H1 (cell line): ENCODE results near the gene HSPA1B. TPM values are rescaled to one million over a fixed set of nuclear protein-coding genes. Genes with fewer than 3 reads are reported as not detected.

Experiments used
- CTCF ChIA-PET: fragments of 300-600 bp; sonication (Branson Sonifier 250); formaldehyde crosslinking; loops from one replicate; lab custom pipeline; 2021; ENCODE audit not compliant: partially characterized antibody; lab: Charles Lee
- POLR2A ChIA-PET: fragments of 300-600 bp; sonication (Branson Sonifier 250); formaldehyde crosslinking; loops from one replicate; lab custom pipeline; 2021; ENCODE audit warnings: inconsistent platforms; ENCODE audit not compliant: partially characterized antibody; lab: Charles Lee
- DNase-seq, 2 experiments: peaks; one replicate each; pipeline versions ENCODE4 v3.0.0 to v3.0.0-alpha.2; 2010 to 2022; ENCODE audit warnings: low spot score in 2 of 2, low read depth in 1 of 2, mixed read lengths in 1 of 2
- FAIRE-seq: peaks from 2 replicates; lab custom pipeline; 2011; peaks lifted over from hg19 to GRCh38; lab: Jason Lieb, UNC
- H2AFZ ChIP-seq: 2 replicates; pipeline ENCODE4 v1.8.1; 2012; ENCODE audit warnings: low read length, inconsistent platforms
- H2AK5ac ChIP-seq: 2 replicates; pipeline ENCODE4 v1.6.1; 2013; ENCODE audit warnings: low read depth, low read length
- H2BK120ac ChIP-seq: replicated peaks from 2 replicates; pipeline ENCODE3; 2013; ENCODE audit warnings: low read depth, low read length, inconsistent platforms
- H2BK12ac ChIP-seq: 2 replicates; pipeline ENCODE4 v1.6.1; 2013; ENCODE audit warnings: low read depth, low read length
- H2BK15ac ChIP-seq: 2 replicates; pipeline ENCODE4 v1.6.1; 2013; ENCODE audit warnings: low read length
- H2BK20ac ChIP-seq: 2 replicates; pipeline ENCODE4 v1.6.1; 2013; ENCODE audit warnings: low read length
- H2BK5ac ChIP-seq: 2 replicates; pipeline ENCODE4 v1.6.1; 2013; ENCODE audit warnings: low read depth, low read length
- H3K14ac ChIP-seq: 2 replicates; pipeline ENCODE4 v1.6.1; 2013; ENCODE audit warnings: inconsistent platforms; ENCODE audit not compliant: insufficient read length
- H3K18ac ChIP-seq: 2 replicates; pipeline ENCODE4 v1.6.1; 2013; ENCODE audit warnings: low read length; ENCODE audit errors: extremely low read depth
- H3K23ac ChIP-seq: 2 replicates; pipeline ENCODE4 v1.6.1; 2013; ENCODE audit warnings: inconsistent platforms; ENCODE audit not compliant: insufficient read length
- H3K23me2 ChIP-seq: 2 replicates; pipeline ENCODE4 v1.6.1; 2013; ENCODE audit warnings: low read depth, low read length
- H3K27ac ChIP-seq: 2 replicates; pipeline ENCODE4 v1.6.1; 2011; ENCODE audit warnings: low read depth, low read length, inconsistent platforms
- H3K27me3 ChIP-seq, 4 experiments: replicated peaks in 1 of 4; 1 replicate in 1 of 4; 2 replicates in 3 of 4; pipeline versions ENCODE4 v1.6.1 to v1.8.1; 2011 to 2013; ENCODE audit warnings: low read length in 3 of 4, mild to moderate bottlenecking in 3 of 4, inconsistent platforms in 2 of 4, mixed read lengths in 2 of 4, moderate library complexity in 1 of 4; ENCODE audit not compliant: control insufficient read depth in 3 of 4, insufficient read depth in 3 of 4; ENCODE audit errors: extremely low read depth in 1 of 4
- H3K36me3 ChIP-seq, 4 experiments: 2 replicates each; pipeline versions ENCODE4 v1.6.1 to v1.8.1; 2011 to 2013; ENCODE audit warnings: mild to moderate bottlenecking in 4 of 4, low read length in 3 of 4, moderate library complexity in 2 of 4, control low read depth in 1 of 4, inconsistent platforms in 1 of 4; ENCODE audit not compliant: insufficient read depth in 4 of 4, control insufficient read depth in 2 of 4
- H3K4ac ChIP-seq: replicated peaks from 2 replicates; pipeline ENCODE3; 2013; ENCODE audit warnings: low read length, low read depth, mixed read lengths, inconsistent platforms; ENCODE audit not compliant: insufficient read length
- H3K4me1 ChIP-seq, 4 experiments: replicated peaks in 1 of 4; 1 replicate in 1 of 4; 2 replicates in 3 of 4; pipeline versions ENCODE4 v1.6.1 to v1.8.1; 2011 to 2013; ENCODE audit warnings: low read length in 3 of 4, inconsistent platforms in 2 of 4, mixed read lengths in 1 of 4; ENCODE audit not compliant: insufficient read depth in 4 of 4, control insufficient read depth in 3 of 4
- H3K4me2 ChIP-seq, 2 experiments: 2 replicates each; pipeline versions ENCODE4 v1.6.1 to v1.8.1; 2011 to 2013; ENCODE audit warnings: low read depth in 2 of 2, low read length in 2 of 2, control low read depth in 1 of 2, inconsistent platforms in 1 of 2, mild to moderate bottlenecking in 1 of 2; ENCODE audit not compliant: insufficient read depth in 1 of 2
- H3K4me3 ChIP-seq, 4 experiments: fragments of 200-600, 300-600 bp in 1 of 4; sonication (generic), shearing (Covaris generic), sonication (Bioruptor Twin) in 1 of 4; 2 replicates each; pipeline versions ENCODE4 v1.5.1 to v1.8.1; 2011 to 2016; ENCODE audit warnings: low read length in 4 of 4, low read depth in 3 of 4, control low read depth in 2 of 4, inconsistent platforms in 2 of 4, mild to moderate bottlenecking in 2 of 4, mixed read lengths in 1 of 4, moderate library complexity in 1 of 4; ENCODE audit not compliant: insufficient read depth in 2 of 4; ENCODE audit errors: extremely low read depth in 1 of 4
- H3K56ac ChIP-seq: replicated peaks from 2 replicates; pipeline ENCODE3; 2013; ENCODE audit warnings: low read depth, mild to moderate bottlenecking, mixed read lengths, low read length, inconsistent platforms; ENCODE audit not compliant: insufficient read length
- H3K79me1 ChIP-seq: 2 replicates; pipeline ENCODE4 v1.6.1; 2013; ENCODE audit warnings: low read depth, low read length, control low read depth
- H3K79me2 ChIP-seq, 2 experiments: 2 replicates each; pipeline versions ENCODE4 v1.6.1 to v1.8.1; 2012 to 2013; ENCODE audit warnings: low read length in 2 of 2, mild to moderate bottlenecking in 2 of 2, inconsistent platforms in 1 of 2; ENCODE audit not compliant: insufficient read depth in 2 of 2, control insufficient read depth in 1 of 2
- H3K9ac ChIP-seq, 4 experiments: replicated peaks in 1 of 4; 1 replicate in 1 of 4; 2 replicates in 3 of 4; pipeline versions ENCODE4 v1.6.1 to v1.8.1; 2011 to 2013; ENCODE audit warnings: low read depth in 3 of 4, low read length in 3 of 4, control low read depth in 2 of 4, mild to moderate bottlenecking in 2 of 4, moderate library complexity in 2 of 4, inconsistent platforms in 1 of 4; ENCODE audit errors: extremely low read depth in 1 of 4
- H3K9me3 ChIP-seq, 2 experiments: 2 replicates each; pipeline versions ENCODE4 v1.6.1 to v1.8.1; 2012 to 2013; ENCODE audit warnings: mild to moderate bottlenecking in 2 of 2, moderate library complexity in 2 of 2, control low read depth in 1 of 2, inconsistent platforms in 1 of 2, low read depth in 1 of 2, low read length in 1 of 2, mixed read lengths in 1 of 2; ENCODE audit not compliant: insufficient read depth in 2 of 2
- H4K20me1 ChIP-seq, 2 experiments: replicated peaks in 1 of 2; 2 replicates each; pipeline versions ENCODE3 to v1.8.1; 2011 to 2013; ENCODE audit warnings: inconsistent platforms in 2 of 2, low read length in 2 of 2, mild to moderate bottlenecking in 1 of 2; ENCODE audit not compliant: insufficient read depth in 2 of 2, control insufficient read depth in 1 of 2
- H4K5ac ChIP-seq: 2 replicates; pipeline ENCODE4 v1.6.1; 2013; ENCODE audit warnings: low read length, low read depth, mixed read lengths, inconsistent platforms; ENCODE audit not compliant: insufficient read length
- H4K8ac ChIP-seq: 2 replicates; pipeline ENCODE4 v1.8.0; 2013; ENCODE audit warnings: mild to moderate bottlenecking, moderate library complexity, low read length, inconsistent platforms; ENCODE audit not compliant: insufficient read depth; ENCODE audit errors: extremely low read depth
- H4K91ac ChIP-seq: replicated peaks from 2 replicates; pipeline ENCODE3; 2013; ENCODE audit warnings: low read length, mixed read lengths, inconsistent platforms; ENCODE audit not compliant: insufficient read length
- WGBS, 2 experiments: shearing (Covaris generic) in 1 of 2; methylation state at CpG; one replicate each; pipeline versions ENCODE4 v1.1.6 to v1.1.7; 2013 to 2015; ENCODE audit warnings: low lambda C conversion rate in 2 of 2, mixed read lengths in 2 of 2, inconsistent platforms in 1 of 2, low coverage in 1 of 2, missing lambda C conversion rate in 1 of 2; ENCODE audit not compliant: insufficient replicate concordance in 2 of 2, insufficient coverage in 1 of 2, insufficient read length in 1 of 2; ENCODE audit errors: extremely low coverage in 1 of 2, missing lambda C conversion rate in 1 of 2; 5-methylcytosine and 5-hydroxymethylcytosine counted together
- polyA plus RNA-seq, 7 experiments: library from polyadenylated mRNA; depleted of rRNA in 3 of 7; stranded (reverse) in 5 of 7; unstranded in 2 of 7; fragments of >200 nt in 5 of 7; fragments of 200-250 nt in 2 of 7; gene quantifications; 1 replicate in 5 of 7; 2 replicates in 1 of 7; 4 replicates in 1 of 7; pipeline versions ENCODE4 v1.2.1 to v1.2.3, GENCODE V29; 2011 to 2013; ENCODE audit warnings: missing spikeins in 2 of 7, mixed read lengths in 2 of 7
- total RNA-seq: library from RNA; stranded (reverse); fragmentation: NEBNext Ultra II Directional; extraction: Animal tissue kit (Norgen Biotek cat#: 25700); gene quantifications from 2 replicates; pipeline ENCODE4 v1.2.1, GENCODE V29; 2021

HSPA1B gene
- total and polyA plus RNA-seq, 2 of the 8 experiments (the other 6 are each of a cell fraction or from before 2014, with no cell fraction given): 36.6 to 76.6 TPM

- H3K36me3 ChIP-seq: peaks cover 0 to 20% (median 8%) of the 10 kb centered on the region in 4 experiments; a peak in 3 of 8 replicates
- peaks cover 6% of the 10 kb centered on the region for H3K23me2 ChIP-seq
- peak within 1 kb of the TSS; percentile 99 for H4K91ac ChIP-seq
- H3K4ac ChIP-seq: peak within 1 kb of the TSS; percentile 97
- peak within 1 kb of the TSS; percentile 98 for H4K8ac ChIP-seq
- H3K79me2 ChIP-seq: peaks cover 5 to 18% of the 10 kb centered on the region in 2 experiments; a peak in 2 of 4 replicates
- H2BK120ac ChIP-seq: peak within 1 kb of the TSS; percentile 83
- H3K23ac ChIP-seq: no peak within 1 kb of the TSS
- H4K20me1 ChIP-seq: no peaks in the 10 kb centered on the region
- peak within 1 kb of the TSS; percentile 76; the same call in 1 of the 2 replicates for H2AFZ ChIP-seq
- H3K9me3 ChIP-seq: no peaks in the 10 kb centered on the region
- H3K79me1 ChIP-seq: no peaks in the 10 kb centered on the region
- H2AK5ac ChIP-seq: peak within 1 kb of the TSS; percentile 42; the same call in 1 of the 2 replicates
- peak within 1 kb of the TSS; percentile 98 for H3K18ac ChIP-seq
- peaks cover 0 to 2% (median 0%) of the 10 kb centered on the region in 4 experiments; a peak in 1 of 7 replicates for H3K4me1 ChIP-seq
- POLR2A ChIA-PET: interaction anchor here (0.6 to 4.7 kb wide), 32 partner anchors 8 to 364 kb away, joined by 3 to 42 read pairs (median 5); partner anchors contain the start of genes ABHD16A, C6orf47, DDAH2 and DDX39B
- peak in 1 of 2 experiments; percentile 99 for DNase-seq
- H3K9ac ChIP-seq: peak within 1 kb of the TSS; percentile 87 to 96 (median 92)
- H3K14ac ChIP-seq: no peak within 1 kb of the TSS
- H2BK12ac ChIP-seq: peak within 1 kb of the TSS; percentile 68; the same call in 1 of the 2 replicates
- H2BK5ac ChIP-seq: peak within 1 kb of the TSS; percentile 99
- H3K4me3 ChIP-seq: peak within 1 kb of the TSS; percentile 76 to 96 (median 86)
- H4K5ac ChIP-seq: peak within 1 kb of the TSS; percentile 97
- H3K27me3 ChIP-seq: no peaks in the 10 kb centered on the region
- H3K56ac ChIP-seq: peak within 1 kb of the TSS; percentile 99
- CTCF ChIA-PET: interaction anchor here (0.6 to 3.9 kb wide), 22 partner anchors 7 to 1165 kb away, joined by 3 to 21 read pairs (median 4); partner anchors contain the start of genes DDAH2, HSPA1B, LY6G6D and MPIG6B
- H3K27ac ChIP-seq: peak within 1 kb of the TSS; percentile 91
- WGBS, 2 experiments: 1% methylated on average over 50 of the region's 51 CpGs; no CpG with 5 or more reads in 1 of the 2 experiments
- H3K4me2 ChIP-seq: peak within 1 kb of the TSS; percentile 80 to 89
- peak within 1 kb of the TSS; percentile 97; the same call in 1 of the 2 replicates for H2BK15ac ChIP-seq
- no peak for FAIRE-seq
- no peak within 1 kb of the TSS for H2BK20ac ChIP-seq
Observed at GRCh38 chr6:31806470-31807272, 20.9 kb upstream of the HSPA1B start, which contains the start of gene LSM2. LSM2 (minus strand) TSS chr6:31806966; CDS start chr6:31806757, 209 bp downstream.
